Stimulated activated CD4-positive, alpha-beta T cell treated with anti-CD3 and anti-CD28 coated beads, Interleukin-2, amount 100 ng/mL, for 24 hours (primary cell): Measurements from ENCODE around the gene PLP2.
A peak's percentile ranks its signal among the peaks of the same experiment; 100 is the strongest.
"Not testable (repeated sequence)": the region's sequence is repeated elsewhere in the genome, so short reads cannot be mapped to it uniquely, and the experiment has no call there.

Experiments used
- DNase-seq, 2 donors: peaks; one replicate each; pipeline ENCODE4 v3.0.0-alpha.2; 2020

Gene PLP2

DNA sequence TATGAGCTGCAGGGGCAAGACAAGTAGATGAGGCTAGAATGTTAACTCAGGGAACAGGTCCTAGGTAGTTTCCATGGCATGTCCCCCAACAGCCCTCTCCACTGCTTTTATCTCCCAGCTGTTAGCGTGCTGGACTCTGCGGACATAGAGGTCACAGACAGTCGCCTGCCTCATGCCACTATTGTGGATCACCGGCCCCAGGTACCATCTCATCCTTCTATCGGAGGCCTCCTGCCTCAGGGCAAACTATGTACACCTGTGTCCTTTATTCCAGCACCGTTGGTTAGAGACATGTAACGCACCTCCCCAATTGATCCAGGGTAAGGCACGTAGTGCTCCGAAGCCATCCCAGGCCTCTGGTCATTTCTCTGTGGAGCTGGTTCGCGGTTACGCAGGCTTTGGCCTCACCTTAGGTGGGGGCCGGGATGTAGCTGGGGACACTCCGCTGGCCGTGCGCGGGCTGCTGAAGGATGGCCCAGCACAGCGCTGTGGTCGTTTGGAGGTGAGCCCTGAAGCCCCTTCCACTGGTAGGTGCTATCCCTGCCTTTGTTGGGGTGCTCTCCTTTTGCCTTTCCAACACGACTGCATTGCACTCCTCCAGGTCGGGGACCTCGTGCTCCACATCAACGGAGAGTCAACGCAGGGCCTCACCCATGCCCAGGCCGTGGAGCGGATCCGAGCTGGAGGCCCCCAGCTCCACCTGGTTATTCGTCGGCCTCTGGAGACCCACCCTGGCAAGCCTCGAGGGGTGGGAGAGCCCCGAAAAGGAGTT lies 6.9 kb upstream of the PLP2 start:
- no peak for DNase-seq

DNA sequence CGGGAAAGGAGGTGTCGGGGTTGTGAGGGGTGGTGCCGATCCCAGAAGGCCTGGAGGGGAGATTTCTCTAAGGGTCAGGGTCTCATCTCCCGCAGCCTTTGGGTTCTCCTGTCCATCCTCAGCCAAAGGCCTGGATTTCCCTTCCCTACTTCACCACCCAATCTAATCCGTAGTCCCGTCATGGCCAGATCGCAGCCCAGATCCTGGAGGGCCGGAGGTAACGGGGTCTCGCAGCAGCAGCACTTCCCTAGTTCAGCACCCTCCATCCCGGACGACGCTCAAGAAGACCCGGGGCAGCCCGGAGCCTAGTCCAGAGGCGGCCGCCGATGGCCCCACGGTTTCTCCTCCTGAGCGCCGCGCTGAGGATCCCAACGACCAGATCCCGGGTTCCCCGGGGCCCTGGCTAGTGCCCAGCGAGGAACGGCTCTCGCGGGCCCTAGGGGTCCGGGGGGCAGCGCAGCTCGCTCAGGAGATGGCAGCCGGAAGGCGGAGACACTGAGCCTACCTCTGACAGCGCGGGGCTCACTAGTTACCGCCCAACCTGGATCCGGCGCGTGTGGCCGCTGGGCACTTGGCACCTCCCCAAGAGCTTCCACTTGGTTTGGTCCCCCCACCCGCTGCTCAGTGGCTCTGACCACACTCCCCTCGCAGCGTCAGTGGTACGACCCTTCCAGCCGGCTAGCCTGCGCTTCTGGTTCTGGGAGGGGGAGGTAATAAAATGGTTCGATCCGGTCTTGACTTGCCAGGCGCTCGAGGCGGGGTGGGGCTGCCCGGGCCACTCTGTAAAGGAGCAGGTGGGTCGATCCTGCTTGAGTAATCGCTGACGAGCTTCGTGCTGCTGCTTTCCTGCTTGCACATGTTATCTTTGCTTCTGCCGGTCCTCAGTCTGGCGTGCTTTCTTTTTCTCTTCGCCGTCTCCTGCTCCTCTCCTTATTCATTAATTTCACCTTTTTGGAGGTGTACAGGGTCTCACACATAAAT lies 5.5 kb upstream of the PLP2 start:
- peak; percentile 70 for DNase-seq

DNA sequence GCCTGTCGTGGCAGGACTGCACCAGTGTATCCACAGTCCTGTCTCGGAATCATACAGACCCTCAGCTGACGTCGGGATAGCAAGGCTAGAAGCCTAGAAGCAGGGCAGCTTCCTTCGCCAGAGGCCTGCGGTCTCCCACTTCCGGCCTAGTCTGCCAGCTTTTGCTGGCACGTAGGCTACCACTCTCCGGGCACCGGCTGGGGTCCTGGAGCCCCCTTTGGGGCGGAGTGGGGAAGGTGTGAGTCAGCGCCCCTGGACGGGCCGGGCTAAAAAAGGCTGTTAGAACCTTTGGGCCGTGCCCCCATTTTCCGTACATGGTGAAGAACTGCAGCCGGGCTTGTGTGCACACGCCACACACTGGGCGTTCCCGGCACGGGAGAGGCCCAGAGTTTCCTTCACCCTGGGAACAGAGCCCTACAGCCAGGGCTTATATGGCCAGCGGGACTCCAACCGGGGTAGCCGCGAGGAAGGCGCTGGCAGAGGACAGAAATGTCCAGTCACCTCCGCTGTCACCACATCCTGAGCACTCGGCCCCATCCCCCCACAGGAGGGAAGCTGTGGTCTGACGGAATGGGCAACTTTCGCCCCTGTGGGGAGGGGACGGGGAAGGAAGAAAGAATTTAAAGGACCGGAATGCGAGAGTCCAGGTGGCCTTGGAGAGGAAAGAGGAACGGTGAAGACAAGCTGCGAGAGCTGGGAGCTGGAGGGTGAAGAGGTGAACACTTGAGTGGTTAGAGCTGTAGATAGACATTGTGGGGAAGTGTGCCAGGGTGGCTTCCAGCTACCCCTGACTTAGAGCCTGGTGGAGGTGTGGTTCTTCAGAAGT lies 4.6 kb upstream of the PLP2 start:
- DNase-seq, result peak; percentile 60 to 71

DNA sequence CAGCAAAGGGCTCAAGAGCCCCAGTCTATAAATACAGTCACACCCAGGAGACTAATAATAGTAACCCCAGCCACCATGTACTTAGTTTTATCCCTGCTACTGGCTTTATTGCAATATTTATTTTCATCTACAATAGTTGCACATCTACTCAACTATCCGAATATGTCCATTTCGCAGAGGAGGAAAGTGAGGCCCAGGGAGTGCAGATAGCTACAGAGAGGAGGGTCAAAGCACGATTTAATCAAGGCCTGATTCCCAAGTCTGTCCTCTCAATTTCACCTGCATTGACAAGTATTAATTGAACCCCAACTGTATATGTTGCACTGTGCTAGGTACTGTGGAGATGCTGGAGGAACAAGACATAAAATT lies 4.0 kb upstream of the PLP2 start:
- no peak for DNase-seq

DNA sequence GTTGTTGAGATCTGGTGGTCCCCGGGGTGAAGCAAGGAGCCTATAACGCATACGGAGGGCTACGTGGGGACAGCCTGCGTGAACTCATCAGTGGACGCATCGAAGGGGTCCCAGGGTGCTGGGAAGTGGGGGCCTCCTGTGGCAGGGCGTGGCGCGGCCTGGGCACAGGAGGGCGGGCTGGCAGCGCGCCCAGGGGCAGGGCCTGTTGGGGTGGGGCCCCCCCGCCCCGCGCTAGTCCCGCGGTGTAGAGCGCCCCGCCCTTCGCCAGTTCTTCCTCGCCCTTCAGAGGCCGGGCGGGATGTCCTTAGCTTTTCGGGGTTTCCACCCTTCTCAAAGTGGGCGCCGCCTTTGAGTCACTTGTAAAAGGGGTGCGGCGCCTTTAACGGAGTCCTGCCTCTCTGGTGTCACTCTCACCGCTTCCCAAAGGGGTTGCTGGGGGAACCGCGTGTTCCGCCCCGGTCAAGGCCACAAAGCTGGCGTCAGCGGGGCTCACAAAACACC lies 632 bp downstream of the PLP2 start:
- peak; percentile 74 to 78 for DNase-seq

DNA sequence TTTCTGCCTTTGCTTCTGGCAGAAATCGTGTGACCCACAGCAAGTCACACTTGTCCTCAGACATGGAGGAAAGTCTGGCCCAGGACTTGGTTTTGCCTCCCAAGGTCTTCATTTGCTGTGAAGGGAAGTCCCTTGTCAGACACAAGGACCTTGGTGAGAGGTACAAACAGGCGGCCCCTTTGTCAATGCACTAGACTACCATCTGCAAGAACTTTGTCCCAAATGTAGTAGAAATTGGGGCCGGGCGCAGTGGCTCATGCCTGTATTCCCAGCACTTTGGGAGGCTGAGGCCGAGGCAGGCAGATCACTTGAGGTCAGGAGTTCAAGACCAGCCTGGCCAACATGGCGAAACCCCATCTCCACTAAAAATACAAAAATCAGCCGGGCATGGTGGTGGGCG lies 1.8 kb downstream of the PLP2 start:
- DNase-seq, result not testable (repeated sequence)

DNA sequence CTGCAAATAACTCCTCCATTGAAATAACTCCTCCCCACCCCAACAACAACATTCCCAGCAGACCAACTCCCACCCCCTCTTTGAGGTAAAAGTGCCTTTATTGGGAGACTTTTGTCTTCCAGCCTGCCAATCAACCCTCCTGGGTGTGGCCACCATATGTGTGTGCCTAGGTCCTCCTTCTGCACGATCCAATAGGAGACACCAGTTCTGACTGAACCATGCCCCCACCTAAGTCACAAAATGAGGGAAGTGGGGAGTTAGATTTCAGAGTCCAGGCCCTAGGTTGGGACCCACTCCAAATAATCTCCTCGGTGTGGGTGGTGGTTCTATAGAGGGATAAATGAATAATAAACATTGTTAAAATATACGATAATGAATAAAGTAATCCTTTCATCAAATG lies 3.0 kb downstream of the PLP2 start:
- no peak for DNase-seq

DNA sequence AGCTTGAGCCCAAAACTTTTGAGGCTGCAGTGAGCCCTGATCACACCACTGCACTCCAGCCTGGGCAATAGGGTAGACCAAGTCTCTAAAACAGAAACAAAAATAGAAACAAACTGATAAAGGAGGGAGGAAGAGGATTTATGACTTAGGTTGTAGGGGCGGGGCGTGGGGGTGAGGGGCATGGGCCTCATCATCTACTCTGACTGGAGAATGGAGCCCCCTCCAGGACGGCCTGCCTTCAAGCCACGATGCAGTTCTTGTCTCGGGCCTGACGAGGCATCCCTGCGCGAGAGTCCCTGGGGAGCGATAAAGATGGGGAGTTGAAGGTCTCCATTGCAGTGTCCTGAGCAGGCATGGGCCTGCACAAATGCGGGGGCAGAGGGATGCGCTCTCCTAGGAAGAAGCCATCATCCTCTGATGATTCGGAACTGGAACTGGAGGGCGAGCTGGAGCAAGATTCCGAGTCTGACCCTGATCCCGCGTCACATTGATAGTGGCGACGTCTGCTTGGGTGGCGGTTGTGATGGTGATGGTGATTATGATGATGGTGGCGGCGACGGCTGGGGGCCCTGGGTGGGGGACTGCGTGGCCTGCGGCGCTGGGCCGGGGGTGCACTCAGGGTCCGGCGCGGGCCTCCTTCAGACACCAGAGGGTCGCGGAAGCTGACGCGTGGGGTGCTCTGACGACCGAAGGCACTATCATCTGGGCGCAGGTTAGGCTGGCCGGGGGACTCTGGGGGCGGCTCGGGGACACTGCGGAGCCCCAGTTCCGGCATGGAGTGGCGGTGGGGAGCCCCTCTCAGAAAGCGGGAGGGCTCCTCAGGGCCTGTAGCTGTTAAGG lies 4.0 kb downstream of the PLP2 start:
- DNase-seq, result no peak

DNA sequence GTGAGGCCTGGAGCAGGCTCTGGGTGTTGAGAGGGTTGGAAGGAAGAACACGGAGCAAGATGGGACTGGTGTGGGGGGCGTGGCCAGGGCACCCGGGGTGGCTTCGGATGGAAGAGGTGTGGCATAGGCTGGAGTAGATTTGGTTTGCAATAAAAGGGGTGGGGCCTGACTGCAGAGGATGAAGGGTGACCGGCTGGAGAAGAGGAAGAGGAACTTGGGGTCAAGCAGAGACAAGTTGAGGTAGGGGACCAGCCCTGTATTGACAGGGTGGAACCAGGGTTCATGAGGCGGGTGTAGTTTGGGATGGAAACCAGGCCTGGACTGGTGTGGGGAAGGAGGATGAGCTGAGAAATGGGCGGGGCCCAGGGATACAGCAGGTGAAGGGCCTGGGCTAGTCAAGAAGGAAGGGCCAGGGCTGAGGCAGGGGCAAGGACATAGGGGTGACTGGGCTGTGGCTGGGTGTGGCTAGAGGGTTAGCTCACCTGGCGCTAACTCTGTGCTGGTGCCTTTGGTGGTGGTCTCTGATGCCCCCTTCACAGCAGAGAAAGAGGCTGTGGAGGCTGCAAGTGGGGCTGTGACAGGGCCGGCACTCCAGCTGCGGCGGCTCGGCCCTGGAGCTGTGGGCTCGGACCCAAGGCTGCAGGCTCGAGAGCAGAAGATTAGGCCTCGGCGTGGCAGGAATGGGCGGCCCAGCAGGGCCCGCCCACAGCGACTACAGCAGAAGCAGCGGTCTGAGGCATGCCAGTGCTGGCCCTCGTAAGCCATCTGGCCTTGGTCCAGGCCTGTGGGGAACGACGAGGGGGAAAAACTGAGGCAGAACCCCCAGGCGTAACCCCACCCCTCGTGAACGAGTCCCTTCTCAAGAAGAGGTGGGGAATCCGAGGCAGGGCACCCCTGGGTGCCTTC lies 5.0 kb downstream of the PLP2 start:
- DNase-seq, result no peak

DNA sequence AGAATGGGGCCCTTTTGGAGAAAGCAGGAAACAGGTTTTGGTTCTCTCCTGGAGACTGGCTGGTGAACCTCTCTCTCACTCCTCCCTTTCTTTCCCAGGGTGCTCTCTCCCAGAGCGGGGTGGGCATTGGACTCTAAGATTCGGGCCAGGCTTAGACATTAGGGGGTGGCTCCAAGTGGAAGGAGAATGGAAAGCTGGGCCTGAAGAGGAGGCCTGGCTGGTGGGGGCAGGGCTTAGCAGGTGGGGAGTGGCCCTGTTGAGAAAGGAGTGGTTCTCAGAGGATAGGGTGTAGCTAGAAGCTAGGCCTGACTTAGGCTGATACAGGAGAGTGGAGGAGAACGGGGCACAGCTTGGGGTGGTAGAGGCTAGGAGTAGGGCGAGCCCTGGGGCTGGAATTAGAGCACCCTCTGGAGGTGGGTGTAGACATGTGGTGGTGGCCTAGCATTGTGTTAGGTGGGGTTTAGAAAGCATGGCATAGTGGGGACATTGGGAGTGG lies 5.7 kb downstream of the PLP2 start:
- DNase-seq, result no peak

DNA sequence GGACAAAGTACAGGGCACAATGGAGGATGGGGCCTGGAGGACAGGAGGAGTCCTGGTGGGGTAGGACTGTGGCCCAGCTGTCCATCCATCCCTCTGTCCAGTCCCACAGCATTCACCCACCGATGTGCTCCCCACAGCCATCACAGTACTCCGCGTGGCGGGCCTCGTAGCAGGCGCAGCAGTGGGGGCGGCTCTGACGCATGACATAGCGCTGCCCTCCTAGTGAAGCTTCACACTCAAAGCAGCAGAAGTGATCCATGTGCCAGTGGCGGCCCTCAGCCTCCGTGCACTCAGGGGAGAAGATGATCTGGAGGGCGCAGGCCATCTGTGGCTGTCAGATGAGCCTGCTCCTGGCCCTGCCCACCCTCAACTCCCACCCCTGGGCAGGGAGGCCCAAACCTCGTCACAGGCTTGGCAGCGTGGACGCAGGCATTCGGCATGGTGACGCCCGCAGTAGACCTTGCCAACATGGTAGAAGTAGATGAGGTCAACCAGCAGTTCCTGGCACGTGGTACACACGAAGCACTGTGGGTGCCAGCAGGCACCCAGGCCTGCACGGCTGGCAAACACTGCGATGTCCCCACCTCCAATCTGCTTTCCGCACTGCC lies 6.3 kb downstream of the PLP2 start:
- no peak for DNase-seq

DNA sequence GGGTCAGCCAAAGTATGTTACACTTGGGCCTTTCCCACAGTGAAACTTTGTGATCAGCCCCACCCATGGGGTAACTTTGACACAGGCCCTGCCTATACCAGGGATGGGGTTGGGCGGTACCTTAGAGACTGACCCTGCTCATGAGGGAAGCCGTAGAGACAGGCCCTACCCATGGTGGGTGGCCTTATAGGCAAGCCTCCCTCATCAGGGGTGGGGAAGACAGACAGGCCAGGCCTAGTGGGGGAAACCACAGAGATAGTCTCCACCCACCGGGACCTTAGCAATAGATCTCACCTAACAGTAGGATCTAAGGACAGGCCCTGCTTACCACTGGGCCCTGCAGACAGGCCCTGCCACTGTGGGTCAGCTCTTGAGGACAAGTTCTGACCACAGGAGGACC lies 6.8 kb downstream of the PLP2 start:
- DNase-seq, result no peak

DNA sequence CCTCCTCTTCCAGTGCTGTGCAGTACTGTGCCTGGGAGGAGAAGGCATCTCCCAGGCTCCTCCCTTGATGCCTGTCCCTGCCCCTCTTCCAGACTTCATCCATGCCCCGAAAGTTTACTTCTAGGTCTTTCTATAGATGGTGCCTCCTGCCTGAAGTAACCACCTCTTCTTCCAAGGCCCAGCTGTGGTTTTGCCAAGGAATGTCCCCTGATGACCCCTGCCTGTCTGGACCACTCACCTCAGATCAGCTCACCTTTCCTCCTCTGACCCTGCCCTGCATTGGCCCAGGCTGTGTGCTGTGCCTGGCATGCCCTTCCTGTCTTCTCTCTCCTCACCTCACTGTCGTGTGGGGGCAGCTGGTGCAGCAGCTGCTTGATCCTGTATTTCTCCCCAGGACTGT lies 7.7 kb downstream of the PLP2 start:
- DNase-seq, result no peak

DNA sequence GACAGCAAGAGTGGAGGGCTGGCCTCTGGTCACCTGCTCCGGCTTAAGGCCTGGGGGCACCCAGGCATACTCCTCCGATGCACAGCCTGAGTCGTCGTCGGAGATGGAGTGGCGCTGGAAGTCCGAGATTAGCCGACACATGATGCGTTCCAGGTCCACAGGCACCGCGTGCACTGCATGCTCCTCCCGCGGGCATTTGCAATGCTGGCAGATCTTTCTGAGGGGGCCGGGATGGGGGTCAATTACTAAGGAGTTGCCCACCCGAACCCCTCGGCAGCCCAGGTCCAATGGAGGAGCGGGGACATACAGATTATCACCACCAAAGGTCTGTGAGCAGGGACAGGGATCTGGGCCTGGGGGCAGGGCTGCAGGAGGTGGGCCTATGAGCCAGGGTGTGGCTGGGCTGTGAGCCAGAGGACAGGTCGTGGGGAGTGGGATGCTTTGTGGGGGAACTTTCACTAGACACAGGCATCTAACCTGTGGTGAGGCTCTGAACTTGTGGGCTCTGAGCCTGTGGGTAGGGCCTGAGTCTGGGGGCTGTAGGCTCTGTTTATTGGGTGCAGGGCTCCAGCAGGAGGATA lies 12.1 kb downstream of the PLP2 start:
- no peak for DNase-seq

DNA sequence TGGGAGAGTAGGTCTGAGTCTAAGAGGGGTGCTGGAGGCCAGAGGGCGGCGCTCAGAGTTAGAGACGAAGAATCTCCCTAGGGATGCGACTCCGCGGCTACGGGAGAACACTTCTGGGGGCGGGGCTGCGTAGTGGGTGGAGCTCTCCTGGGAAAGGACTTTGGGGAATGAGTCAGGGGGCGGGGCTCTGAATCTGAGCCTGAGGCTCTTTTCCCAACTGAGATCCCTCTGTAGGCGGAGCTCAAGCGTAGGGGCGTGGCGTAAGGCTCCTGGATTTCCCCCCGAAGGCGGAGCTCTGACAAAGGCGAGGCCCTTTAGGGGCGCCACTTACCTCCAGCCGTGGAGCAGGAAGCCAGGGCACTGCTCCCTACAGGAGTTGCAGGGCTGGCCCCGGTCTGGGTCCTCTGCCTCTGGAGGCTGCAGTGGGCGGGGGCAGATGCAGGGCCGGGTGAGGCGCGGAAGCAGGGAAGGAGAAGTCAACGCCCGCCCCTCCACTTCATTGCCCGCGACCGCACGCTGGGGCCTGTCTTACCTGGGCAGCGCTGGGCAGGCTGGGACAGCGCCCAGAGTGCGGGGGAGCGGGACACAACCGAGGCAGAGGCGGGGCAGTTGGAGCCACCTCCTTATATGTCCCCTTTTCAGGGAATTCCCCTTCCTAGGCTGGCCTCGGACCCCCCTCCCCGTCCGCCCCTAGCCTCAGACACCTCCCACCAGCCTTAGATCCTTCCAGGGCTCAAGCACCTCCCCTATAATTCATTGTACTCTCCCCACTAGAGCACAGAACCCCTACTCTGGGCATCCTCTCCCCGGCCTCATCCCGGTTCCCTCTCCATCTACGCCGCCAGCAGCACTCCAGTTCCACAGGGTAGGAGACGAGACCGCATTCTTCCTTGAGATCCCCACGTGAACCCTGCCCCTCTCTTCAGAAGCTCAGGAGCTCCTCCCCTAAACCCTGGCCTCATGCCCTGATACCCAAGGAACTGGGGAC lies 12.9 kb downstream of the PLP2 start:
- DNase-seq, result peak; percentile 22 to 62

DNA sequence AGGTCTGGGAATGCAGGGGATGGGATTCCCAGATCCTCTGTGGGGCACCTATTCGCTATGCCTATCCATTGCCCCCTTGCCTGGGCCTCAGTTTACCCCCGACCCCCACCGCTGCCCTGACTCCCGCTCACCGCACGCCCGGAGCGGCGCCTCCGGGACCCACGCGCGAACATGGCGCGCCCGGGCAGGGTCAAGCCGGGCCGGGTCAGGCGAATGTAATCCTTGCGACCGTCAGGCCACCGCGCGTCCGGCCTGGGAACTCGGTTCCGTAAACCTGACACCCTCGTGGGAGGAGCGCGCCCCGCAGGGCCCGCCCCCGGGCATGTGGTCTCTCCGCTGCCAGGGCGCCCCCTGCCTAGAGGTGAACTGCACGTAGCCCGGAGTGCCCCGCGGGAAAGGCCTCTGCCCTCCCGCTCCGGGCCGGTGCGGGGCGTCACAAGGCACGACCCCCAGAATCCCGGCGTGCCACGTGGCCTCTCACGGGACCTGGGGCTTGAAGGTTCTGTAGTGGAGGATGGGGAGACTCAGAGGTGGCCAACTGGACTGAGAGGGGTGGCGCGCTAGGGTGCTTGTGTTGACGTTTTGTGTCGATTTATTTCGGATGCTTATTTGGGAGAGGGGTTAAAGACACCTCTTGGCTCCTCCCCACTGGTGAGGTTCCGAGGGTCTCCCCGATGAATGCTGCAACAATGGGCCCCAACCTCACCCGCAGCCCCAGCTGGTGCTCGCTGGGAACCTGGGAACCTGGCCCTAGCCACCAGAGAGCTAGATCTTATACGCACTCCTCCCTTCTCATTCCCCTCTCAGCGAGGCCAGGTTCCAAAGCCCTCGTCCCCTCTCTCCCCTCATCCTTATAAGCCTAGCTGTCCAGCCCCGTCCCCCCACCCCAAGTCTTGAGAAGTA lies 14.7 kb downstream of the PLP2 start, which contains the start of gene PRICKLE3:
PRICKLE3 (minus strand) TSS at position 249 of the 903 bp plus-strand sequence; CDS start at position 173, 76 bp downstream.
- peak; percentile 73 to 80 for DNase-seq

DNA sequence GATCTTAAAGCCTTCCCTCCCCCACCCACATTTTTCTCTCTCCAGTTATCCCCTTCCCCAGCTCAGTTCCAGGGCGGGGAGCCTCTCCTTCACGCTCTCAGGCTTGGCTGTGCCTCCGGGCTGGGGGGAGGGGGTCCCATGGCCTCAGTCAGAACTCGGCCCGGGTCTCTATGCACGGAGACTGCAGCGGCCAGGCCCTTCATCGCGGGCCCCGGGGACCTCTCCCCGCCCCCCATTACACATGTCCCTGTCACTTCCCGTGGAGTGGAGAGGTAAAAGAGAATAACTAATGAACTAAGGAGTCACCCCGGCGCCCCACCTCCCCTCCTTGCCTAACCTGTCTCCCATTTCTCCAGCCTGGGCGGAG lies 15.3 kb downstream of the PLP2 start:
- no peak for DNase-seq
